Caco-2 (cell line): ENCODE results near the gene DIS3L2. TPM values are rescaled to one million over a fixed set of nuclear protein-coding genes. Genes with fewer than 3 reads are reported as not detected.

Experiments
- BruUV-seq: library from RNA; stranded (reverse); fragments of 400-500 nt; replicated peaks from 2 replicates; lab custom pipeline; 2021; lab: Mats Ljungman, UMichigan
- CTCF ChIA-PET: fragments of 300-600 bp; sonication (Branson Sonifier 250); formaldehyde crosslinking; loops from one replicate; lab custom pipeline; 2022; ENCODE audit warnings: antibody characterized with exemption; lab: Charles Lee
- POLR2A ChIA-PET: fragments of 300-600 bp; sonication (Branson Sonifier 250); formaldehyde crosslinking; loops from one replicate; lab custom pipeline; 2022; ENCODE audit warnings: antibody characterized with exemption; lab: Charles Lee
- DNase-seq, 2 experiments: peaks; one replicate each; pipeline versions ENCODE4 v3.0.0 to v3.0.0-alpha.2; 2020 to 2022
- H3K27me3 ChIP-seq: replicated peaks from 2 replicates; pipeline ENCODE4 v1.6.0; 2011; ENCODE audit warnings: low read length; ENCODE audit not compliant: control insufficient read depth, insufficient read depth
- H3K36me3 ChIP-seq: 2 replicates; pipeline ENCODE4 v1.5.1; 2011; ENCODE audit warnings: low read length; ENCODE audit not compliant: control insufficient read depth, insufficient read depth
- H3K4me1 ChIP-seq: fragments of 250-450 bp; sonication (Bioruptor Pico); 2 replicates; pipeline ENCODE4 v1.5.1; 2020; ENCODE audit warnings: mild to moderate bottlenecking
- H3K4me3 ChIP-seq: 2 replicates; pipeline ENCODE4 v1.5.1; 2011; ENCODE audit warnings: low read depth, mild to moderate bottlenecking, control low read depth, low read length
- H3K9me3 ChIP-seq: fragments of 250-450 bp; sonication (Bioruptor Pico); 2 replicates; pipeline ENCODE4 v1.5.1; 2020; ENCODE audit warnings: mild to moderate bottlenecking, moderate library complexity
- H3K27ac Mint-ChIP-seq: one replicate; pipeline ENCODE4 v1.8.0; 2022; ENCODE audit warnings: mixed read lengths; ENCODE audit not compliant: unreplicated experiment
- H3K27me3 Mint-ChIP-seq: one replicate; pipeline ENCODE4 v1.8.0; 2022; ENCODE audit warnings: mixed read lengths; ENCODE audit not compliant: insufficient read depth, unreplicated experiment
- H3K36me3 Mint-ChIP-seq: one replicate; pipeline ENCODE4 v1.8.0; 2022; ENCODE audit warnings: mild to moderate bottlenecking, mixed read lengths; ENCODE audit not compliant: insufficient read depth, unreplicated experiment
- H3K4me1 Mint-ChIP-seq: one replicate; pipeline ENCODE4 v1.8.0; 2022; ENCODE audit warnings: low read depth, mixed read lengths; ENCODE audit not compliant: unreplicated experiment
- H3K4me3 Mint-ChIP-seq: one replicate; pipeline ENCODE4 v1.8.0; 2022; ENCODE audit warnings: mild to moderate bottlenecking, moderate library complexity, mixed read lengths; ENCODE audit not compliant: unreplicated experiment
- H3K9me3 Mint-ChIP-seq: one replicate; pipeline ENCODE4 v1.8.0; 2022; ENCODE audit warnings: mixed read lengths; ENCODE audit not compliant: unreplicated experiment
- CTCF ChIP-seq, 2 experiments: fragments of 200-600 bp in 1 of 2; IDR thresholded peaks; 1 replicate in 1 of 2; 2 replicates in 1 of 2; pipeline versions ENCODE4 v1.5.1 to v1.8.0; 2011 to 2022; ENCODE audit warnings: antibody characterized with exemption in 1 of 2, control low read depth in 1 of 2, inconsistent platforms in 1 of 2, low read depth in 1 of 2, low read length in 1 of 2, mild to moderate bottlenecking in 1 of 2, moderate library complexity in 1 of 2; ENCODE audit not compliant: insufficient read depth in 1 of 2, severe bottlenecking in 1 of 2, unreplicated experiment in 1 of 2
- intact Hi-C: fragments of 100-400 bp; cut with micrococcal nuclease; formaldehyde crosslinking; loops from one replicate; pipeline ENCODE4 v1.10.0; 2022; ENCODE audit not compliant: unreplicated experiment
- total RNA-seq: library from RNA; stranded (reverse); gene quantifications from 2 replicates; pipeline ENCODE4 v1.2.3, GENCODE V29; 2022

DIS3L2 gene
- total RNA-seq, 1 experiment from 2014 or later = 15.5 TPM

GRCh38 chr2:231947694-231948093 is 13.8 kb upstream of the DIS3L2 start:
- H3K9me3 ChIP-seq = no peaks in the 10 kb centered on the region
- intact Hi-C loops = no loop called here
- DNase-seq = no peak
- no peaks in the 10 kb centered on the region for H3K36me3 Mint-ChIP-seq
- H3K4me3 ChIP-seq = no peak overlapping the region
- H3K9me3 Mint-ChIP-seq = no peaks in the 10 kb centered on the region
- H3K27ac Mint-ChIP-seq = no peak overlapping the region
- no peaks in the 10 kb centered on the region for H3K27me3 ChIP-seq
- no peaks in the 10 kb centered on the region for H3K27me3 Mint-ChIP-seq
- no peaks in the 10 kb centered on the region for H3K36me3 ChIP-seq
- BruUV-seq = no TSS peak
- H3K4me1 Mint-ChIP-seq = no peaks in the 10 kb centered on the region
- H3K4me1 ChIP-seq = no peaks in the 10 kb centered on the region
- ChIA-PET CTCF (no interaction called here), POLR2A (no interaction called here)
- no peak for TF ChIP-seq CTCF (IDR thresholded peaks at IDR 0.05; ENCODE audit: insufficient read depth in 1 of 2, low read depth in 1 of 2, low read length in 1 of 2, severe bottlenecking in 1 of 2, unreplicated experiment in 1 of 2)
- no peak overlapping the region for H3K4me3 Mint-ChIP-seq

GRCh38 chr2:231951452-231952035 is 10.0 kb upstream of the DIS3L2 start:
- Mint-ChIP-seq H3K4me3 (no peak overlapping the region), H3K9me3 (no peaks in the 10 kb centered on the region), H3K27ac (no peak overlapping the region), H3K27me3 (no peaks in the 10 kb centered on the region), H3K4me1 (no peaks in the 10 kb centered on the region), H3K36me3 (no peaks in the 10 kb centered on the region)
- Histone ChIP-seq H3K9me3 (no peaks in the 10 kb centered on the region), H3K36me3 (no peaks in the 10 kb centered on the region), H3K4me3 (no peak overlapping the region), H3K27me3 (no peaks in the 10 kb centered on the region), H3K4me1 (no peaks in the 10 kb centered on the region)
- BruUV-seq = no TSS peak
- TF ChIP-seq CTCF (IDR thresholded peaks at IDR 0.05; ENCODE audit: insufficient read depth in 1 of 2, low read depth in 1 of 2, low read length in 1 of 2, severe bottlenecking in 1 of 2, unreplicated experiment in 1 of 2) = no peak
- intact Hi-C loops = no loop called here
- CTCF ChIA-PET = no interaction called here
- POLR2A ChIA-PET = no interaction called here
- DNase-seq = no peak

GRCh38 chr2:231955758-231956472 is 5.6 kb upstream of the DIS3L2 start:
- DNase-seq = no peak
- no peaks in the 10 kb centered on the region for H3K9me3 Mint-ChIP-seq
- Histone ChIP-seq H3K36me3 (no peaks in the 10 kb centered on the region), H3K4me3 (no peak overlapping the region), H3K9me3 (no peaks in the 10 kb centered on the region), H3K4me1 (no peaks in the 10 kb centered on the region), H3K27me3 (no peaks in the 10 kb centered on the region)
- CTCF ChIA-PET = no interaction called here
- peaks cover 3% of the 10 kb centered on the region for H3K4me1 Mint-ChIP-seq
- H3K4me3 Mint-ChIP-seq = no peak overlapping the region
- H3K36me3 Mint-ChIP-seq = peaks cover 5% of the 10 kb centered on the region
- POLR2A ChIA-PET = no interaction called here
- TF ChIP-seq CTCF (IDR thresholded peaks at IDR 0.05; ENCODE audit: insufficient read depth in 1 of 2, low read depth in 1 of 2, low read length in 1 of 2, severe bottlenecking in 1 of 2, unreplicated experiment in 1 of 2) = no peak
- H3K27me3 Mint-ChIP-seq = no peaks in the 10 kb centered on the region
- H3K27ac Mint-ChIP-seq = no peak overlapping the region
- intact Hi-C loops = no loop called here
- BruUV-seq = no TSS peak
